ENCODE data around the gene TRMT2A.

Gene TRMT2A

DNA sequence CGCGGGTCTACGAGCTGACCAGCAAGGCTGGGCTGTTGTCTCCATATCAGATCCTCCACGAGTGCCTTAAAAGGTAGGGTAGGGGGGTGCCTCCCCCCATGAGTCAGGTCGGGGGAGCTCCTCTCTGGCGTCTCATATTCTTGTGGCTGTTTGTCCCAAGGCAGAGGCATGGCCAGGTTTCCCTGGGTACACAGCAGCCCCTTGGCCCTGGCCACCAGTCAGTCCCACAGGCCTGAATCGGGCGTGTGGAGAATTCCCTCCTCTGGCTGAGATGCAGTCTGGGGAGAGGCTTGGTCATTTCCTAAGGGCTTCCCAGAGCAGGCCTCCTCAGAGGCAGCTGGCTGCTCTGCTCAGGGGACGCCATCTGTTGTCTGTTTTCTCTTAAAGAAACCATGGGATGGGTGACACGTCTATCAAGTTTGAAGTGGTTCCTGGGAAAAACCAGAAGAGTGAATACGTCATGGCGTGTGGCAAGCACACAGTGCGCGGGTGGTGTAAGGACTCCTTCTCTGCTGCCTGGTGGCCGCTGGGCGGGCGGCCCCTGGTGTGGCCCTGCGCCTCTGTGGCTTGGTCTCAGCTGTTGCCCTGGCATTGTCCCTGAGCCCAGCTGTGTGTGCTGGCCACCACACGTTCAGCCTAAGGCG lies 10.7 kb downstream of the TRMT2A start:
- DNase-seq (ENCODE audit: low spot score): no peak

- no peak for DNase-seq (ENCODE audit: low spot score)
These were observed 11.4 kb downstream of the TRMT2A start for GRCh38 chr22:20105456-20106204.

GRCh38 chr22:20102203-20102780 lies 14.7 kb downstream of the TRMT2A start:
- no peak for DNase-seq (ENCODE audit: low spot score)

DNA sequence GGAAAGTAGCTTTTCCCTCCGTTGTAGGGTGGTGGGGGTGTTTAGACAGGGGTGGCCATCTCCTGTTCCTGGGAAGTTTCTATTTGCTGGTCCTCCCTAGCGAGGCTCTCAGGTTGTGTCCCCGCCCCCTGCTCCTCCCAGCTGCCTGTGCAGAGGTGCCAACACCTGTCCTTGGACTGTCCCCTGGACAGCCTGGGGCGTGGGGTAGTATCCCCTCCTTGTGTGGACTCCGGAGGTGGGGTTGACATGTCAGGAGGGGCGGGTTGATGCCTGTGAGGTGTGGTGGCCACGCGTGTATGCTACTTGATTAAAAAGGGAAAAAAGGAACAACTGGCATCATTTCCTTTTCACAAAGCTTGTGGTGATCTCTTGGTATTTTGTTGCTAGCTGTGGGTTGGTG lies 15.4 kb downstream of the TRMT2A start:
- DNase-seq (ENCODE audit: low spot score): no peak

DNA sequence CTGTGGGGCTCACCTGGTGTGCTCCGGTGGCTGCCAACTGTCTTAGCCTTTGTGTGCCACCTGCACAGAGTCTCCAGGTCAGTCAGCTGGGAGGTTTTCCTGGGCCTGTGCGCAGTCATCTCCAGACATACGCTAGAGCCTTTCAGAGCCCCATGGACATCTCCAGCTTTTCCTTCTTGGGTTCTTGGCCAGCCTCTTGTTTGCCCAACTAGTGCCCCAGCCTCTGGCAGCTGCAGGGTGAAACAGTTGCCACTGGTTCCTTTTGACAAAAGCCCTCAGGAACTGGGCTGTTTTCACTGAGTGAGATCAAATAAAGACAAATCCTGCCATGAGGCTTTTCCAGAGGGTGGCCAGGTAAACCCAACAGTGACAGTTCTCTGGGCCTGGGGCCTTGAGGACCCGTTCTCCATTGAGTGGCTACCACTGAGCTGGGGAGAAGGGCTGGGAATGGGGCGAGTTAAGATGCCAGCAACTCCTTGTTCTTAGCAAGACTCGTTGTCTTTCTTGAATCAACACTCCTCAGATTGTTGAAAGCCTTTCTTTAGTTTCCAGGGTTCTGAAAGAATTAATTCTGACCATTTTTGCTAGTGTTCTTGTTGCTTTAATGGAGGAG lies 17.8 kb downstream of the TRMT2A start:
- DNase-seq (ENCODE audit: low spot score): no peak

DNA sequence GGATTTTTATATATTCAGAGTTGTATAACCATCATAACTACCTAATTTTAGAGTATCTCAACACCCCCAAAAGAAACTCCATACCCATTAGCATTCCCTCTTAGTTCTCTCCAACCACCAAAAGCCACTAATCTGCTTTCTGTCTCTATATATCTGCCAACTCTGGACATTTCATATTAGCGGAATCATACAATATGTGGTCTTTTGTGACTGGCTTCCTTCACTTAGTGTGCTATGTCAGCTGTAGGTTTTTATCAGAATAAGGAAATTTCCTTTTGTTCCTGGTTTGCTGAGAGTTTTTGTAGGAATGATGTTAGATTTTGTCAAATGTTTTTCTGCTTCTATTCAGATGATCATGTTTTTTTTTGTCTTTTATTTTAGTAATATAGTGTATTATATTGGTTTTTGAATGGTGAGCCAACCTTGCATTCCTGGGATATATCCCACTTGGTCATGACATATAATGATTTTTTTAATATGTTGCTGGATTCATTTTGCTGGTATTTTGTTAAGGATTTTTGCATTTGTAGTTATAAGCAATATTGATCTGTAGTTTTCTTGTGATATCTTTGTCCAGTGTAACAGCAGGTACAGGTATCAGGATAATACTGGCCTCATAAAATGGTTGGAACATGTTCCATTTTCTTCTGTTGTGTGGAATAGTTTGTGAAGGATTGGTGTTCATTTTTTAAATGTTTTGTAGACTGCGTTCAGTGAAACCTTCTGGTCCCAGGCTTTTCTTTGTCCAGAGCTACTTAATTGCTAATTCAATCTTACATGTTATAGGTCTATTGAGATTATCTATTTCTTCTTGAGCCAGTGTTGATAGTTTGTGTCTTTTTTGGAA lies 20.2 kb downstream of the TRMT2A start:
- no peak for DNase-seq (ENCODE audit: low spot score)

DNA sequence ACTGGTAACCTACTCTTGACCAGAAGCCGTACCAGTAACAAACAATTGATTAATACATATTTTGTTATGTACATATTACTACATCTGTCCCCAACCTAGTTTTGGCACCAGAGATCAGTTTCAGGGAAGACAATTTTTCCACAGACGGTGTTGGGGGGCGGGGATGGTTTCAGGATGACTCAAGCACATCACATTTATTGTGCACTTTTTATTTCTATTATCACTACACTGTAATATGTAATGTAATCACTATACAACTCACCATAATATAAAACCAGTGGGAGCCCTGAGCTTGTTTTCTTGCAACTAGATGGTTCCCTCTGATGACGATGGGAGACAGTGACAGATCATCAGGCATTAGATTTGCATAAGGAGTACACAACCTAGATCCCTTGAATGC lies 21.5 kb downstream of the TRMT2A start:
- DNase-seq (ENCODE audit: low spot score): no peak

GRCh38 chr22:20094197-20094807 lies 22.7 kb downstream of the TRMT2A start:
- no peak for DNase-seq (ENCODE audit: low spot score)

GRCh38 chr22:20093418-20094196 lies 23.4 kb downstream of the TRMT2A start:
- DNase-seq (ENCODE audit: low spot score): no peak

GRCh38 chr22:20092477-20092854 lies 24.6 kb downstream of the TRMT2A start:
- no peak for DNase-seq (ENCODE audit: low spot score)

GRCh38 chr22:20091690-20092476 lies 25.1 kb downstream of the TRMT2A start:
- DNase-seq (ENCODE audit: low spot score): no peak

GRCh38 chr22:20090730-20091240 lies 26.2 kb downstream of the TRMT2A start:
- DNase-seq (ENCODE audit: low spot score): no peak

DNA sequence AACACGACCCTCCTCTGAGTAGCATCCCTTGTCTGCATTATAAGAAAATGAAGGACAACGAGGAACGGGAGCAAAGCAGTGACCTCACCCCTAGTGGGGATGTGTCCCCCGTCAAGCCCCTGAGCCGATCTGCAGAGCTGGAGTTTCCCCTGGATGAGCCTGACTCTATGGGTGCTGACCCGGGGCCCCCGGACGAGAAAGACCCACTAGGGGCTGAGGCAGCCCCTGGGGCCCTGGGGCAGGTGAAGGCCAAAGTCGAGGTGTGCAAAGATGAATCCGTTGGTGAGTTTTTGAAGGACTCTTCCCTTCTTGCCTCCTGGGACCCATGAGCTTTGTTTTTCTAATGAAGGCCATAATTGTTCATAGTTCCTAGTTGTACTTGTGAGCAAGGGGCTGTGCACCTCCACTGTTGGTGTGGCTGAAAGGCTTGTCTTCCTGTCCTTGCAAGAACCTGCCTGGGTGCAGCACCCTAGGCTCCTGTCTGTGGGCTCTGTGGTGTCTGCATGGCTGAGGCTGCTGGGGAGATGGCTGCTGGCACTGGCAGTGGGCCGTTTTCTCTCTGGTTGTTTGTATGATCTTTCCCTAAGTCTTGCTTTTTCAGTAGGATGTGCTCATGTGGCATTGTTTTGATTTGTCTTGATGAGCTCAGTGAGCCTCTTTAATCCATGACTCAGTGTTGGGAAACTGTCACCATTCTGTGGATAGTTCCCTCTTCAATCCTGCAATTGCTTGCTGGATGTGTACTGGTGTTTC lies 26.9 kb downstream of the TRMT2A start:
- peak; percentile 76 for DNase-seq (ENCODE audit: low spot score)

DNA sequence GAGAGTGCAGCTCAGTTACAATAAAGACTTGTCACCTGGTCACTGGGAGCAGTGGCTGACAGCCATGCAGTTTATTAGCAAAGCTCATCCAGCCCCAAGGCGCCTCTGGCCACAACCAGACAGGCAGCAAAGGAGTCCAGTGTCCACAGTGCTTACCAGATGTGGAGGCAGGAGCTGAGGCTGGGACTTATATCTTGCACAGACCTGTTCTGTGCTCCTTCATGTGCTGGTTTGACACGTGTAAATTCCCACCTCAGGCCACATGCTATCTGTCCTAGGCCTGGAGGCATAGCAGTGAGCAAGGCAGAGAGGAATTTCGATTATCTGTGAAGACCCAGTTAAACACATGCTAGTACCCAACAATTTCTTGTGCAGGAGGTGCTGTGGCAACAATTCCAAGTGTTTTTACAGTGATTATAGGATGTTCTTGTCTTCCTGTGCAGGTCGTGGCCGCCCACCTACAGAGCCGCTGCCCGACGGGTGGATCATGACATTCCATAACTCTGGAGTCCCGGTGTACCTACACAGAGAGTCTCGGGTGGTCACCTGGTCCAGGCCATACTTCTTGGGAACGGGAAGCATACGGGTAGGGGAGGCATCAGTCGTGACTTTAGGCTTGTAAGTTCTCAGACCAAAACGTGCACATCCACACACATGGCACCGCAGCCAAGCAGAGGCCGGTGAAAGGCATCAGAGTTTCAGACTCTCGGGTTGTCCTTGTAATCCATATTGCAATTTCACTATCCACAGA lies 27.6 kb downstream of the TRMT2A start:
- DNase-seq (ENCODE audit: low spot score): no peak

DNA sequence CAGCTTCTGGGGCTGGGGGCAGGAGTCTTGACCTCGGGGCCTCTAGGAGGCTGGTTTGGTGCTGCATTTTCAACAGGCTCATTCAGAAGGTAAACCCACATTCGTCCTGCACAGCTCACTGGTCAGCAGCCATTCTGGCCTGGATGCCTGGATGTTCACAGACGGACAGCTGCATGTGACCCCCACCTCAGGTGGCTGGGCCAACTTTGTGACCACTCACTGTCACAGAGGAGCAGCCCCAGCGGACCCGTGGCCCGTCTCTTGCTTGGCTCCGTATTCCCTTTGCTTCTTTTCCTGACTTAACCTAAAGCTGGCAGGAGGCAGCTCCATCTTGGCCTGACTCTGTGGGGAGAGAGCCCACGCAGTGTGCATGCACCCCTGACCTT lies 28.8 kb downstream of the TRMT2A start:
- DNase-seq (ENCODE audit: low spot score): no peak

DNA sequence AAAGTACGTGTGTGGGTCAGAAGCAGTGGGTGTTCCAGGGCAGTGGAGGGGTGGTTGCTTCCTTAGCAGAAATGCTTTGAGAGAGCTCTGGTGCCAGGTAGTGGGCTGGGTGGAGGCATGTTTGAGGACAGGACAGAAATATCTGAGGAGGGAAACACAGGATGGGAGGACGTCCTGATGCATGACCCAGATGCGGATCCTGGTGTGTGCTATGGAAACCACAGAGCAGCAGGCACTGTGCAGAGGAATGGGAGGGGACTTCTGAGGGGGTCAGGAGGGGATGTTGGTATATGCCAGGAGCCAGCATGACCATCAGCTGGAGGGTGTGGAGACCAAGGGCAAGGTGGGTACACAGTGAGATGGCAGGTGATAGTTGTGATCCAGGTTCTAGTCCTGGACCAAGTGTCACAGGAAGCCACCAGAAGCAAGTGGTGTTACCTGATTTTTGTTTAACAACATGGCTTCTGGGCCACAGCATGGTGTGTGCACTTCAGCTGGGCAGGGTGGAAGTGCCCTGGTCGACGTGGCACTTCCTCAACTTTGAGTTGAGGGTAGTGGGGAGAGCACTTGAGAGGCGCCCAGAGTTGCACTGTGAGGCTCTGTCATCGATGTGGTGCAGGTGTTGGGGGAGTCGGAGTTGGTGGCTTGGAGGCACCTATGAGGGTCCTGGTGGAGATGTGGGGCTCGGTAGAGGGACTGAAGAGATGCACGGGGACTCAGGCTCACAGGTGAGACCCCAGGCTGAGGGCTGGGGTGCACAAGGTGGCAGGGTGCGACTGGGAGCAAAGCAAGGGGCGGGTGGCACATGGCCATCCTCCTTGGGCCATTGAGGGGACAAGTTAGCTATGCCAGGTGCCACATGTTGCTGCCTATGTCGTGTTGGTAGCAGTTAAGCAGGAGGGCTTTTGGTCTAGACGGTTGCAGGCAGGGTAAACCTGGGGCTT lies 29.4 kb downstream of the TRMT2A start:
- DNase-seq (ENCODE audit: low spot score): no peak

- DNase-seq (ENCODE audit: low spot score): no peak
These were observed 30.3 kb downstream of the TRMT2A start for GRCh38 chr22:20086763-20087162.
